NCI-H526 (cell line): ENCODE data around the gene STK32B.

Source experiments
- DNase-seq, 2 experiments: peaks; one replicate each; lab custom pipeline; 2025; lab: John Stamatoyannopoulos, UW

The STK32B gene

DNA sequence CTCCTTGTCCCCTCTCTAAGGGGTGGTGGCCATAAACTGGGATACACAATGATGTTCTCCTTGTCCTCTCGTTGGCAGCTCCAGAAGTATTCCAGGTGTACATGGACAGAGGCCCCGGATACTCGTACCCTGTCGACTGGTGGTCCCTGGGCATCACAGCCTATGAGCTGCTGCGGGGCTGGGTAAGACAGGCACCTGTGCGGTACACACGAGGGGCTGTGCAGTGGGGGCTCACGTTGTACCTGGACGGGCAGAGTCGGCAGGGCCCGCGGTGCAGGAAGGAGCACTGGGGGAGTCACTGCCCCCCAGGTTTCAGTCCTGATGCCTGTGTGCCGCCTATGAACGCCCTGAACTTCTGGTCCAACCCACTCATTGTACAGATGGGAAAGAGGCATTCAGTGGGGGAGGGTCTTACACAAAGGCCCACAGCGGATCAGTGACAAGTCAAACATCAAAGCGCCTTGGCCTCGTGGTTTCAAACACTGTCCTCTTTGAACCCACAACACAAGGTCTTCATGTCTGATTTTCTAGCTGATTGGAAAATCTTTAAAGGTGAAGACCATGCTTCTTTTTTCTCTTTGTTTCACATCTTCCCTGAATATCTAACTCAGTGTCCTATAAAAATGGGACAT lies 395.4 kb downstream of the STK32B start:
- no peak for DNase-seq

- DNase-seq, result peak in 1 of 2 experiments; percentile 20
Measured at GRCh38 chr4:5447755-5448154, 396.5 kb downstream of the STK32B start.

- DNase-seq, result no peak
Measured at GRCh38 chr4:5448221-5448620, 396.9 kb downstream of the STK32B start.

GRCh38 chr4:5451243-5451642 lies 400.0 kb downstream of the STK32B start:
- no peak for DNase-seq

DNA sequence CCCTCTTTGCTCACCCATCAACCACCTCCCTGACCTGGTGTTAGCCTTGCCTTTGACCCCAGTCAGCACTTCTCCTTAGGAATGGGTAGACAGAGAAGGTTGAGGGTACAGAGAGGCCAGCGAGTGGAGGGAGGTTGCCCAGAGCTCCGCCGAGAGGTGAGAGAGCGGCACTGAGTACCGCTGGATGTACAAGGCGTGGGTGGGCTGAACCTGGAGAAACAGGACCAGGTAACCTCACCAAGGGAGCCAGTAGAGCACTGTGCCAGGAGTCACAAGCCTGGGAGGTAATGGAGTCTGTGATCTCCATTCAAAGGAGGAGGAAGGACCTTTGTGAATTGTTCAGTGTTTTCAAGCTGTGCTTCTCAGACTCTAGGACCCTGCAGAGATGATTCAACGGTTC lies 400.9 kb downstream of the STK32B start:
- DNase-seq, result no peak

- DNase-seq, result no peak
Measured at GRCh38 chr4:5455003-5455585, 403.8 kb downstream of the STK32B start.

- DNase-seq, result no peak
Measured at GRCh38 chr4:5456296-5456845, 405.1 kb downstream of the STK32B start.

DNA sequence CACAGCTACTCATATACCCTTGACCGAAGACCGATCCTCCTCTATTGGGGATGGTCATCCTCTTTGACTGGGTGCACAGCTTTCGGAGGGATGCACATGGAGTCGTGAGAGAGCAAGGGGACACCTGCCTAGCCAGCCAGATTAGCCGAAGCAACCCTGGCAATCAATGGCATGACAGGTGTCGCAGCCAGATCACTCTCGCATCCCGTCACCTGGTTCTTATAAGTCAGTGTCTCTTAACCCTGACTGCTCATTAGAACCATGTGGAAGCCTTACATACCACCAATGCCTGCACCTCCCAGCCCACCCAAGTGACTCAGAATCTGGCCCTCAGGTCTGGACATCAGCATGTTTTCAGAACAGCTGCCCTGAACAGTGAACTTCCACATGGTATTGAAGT lies 407.4 kb downstream of the STK32B start:
- no peak for DNase-seq

DNA sequence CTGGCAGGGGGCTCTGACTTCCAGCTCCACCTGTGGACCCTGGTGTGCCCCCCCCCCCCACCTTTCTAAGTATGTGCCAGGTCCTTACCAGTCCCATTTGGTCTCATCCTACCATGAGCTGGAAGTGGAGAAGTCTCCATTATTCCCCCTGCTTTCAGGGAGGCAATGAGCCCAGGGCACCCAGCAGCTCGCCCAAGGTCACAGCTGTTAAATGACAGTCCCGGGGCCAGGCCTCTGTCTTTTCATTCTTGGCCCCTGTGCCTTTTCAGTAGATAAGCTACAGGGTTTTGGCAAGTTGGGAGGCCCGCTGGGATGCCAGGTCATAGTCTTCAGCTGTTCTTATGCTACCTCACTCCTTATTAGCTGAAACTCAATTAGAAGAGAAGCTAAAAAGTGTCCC lies 408.0 kb downstream of the STK32B start:
- no peak for DNase-seq

DNA sequence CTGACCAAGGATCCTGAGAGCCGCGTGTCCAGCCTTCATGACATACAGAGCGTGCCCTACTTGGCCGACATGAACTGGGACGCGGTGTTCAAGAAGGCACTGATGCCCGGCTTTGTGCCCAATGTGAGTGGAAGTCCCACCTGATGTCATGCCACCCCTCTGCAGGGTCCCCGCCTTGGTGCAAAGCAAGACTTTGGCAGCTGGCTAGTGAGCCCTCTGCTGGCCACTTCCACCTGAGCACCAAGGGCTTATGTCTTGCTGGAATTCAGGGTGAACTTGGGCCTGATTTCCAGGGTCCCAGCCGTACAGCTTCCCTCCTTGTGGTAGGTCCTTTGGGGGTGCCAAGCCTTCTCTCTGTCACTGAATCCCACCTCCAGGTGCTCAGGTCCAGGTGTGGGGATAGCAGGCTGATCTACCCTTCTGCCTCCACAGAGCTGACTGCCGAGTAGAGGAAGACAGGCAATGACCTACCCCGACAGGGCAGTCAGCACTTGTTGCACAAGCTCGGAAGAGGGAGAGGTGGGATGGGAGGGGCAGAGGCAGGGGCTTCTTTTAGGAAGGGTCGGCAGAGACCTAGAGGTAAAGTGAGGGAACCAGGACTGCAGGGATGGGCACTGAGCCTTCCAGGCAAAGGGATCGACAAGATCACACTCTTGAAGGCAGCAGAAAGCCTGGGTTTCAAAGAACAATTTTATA lies 409.0 kb downstream of the STK32B start:
- DNase-seq, result peak in 1 of 2 experiments; percentile 63

DNA sequence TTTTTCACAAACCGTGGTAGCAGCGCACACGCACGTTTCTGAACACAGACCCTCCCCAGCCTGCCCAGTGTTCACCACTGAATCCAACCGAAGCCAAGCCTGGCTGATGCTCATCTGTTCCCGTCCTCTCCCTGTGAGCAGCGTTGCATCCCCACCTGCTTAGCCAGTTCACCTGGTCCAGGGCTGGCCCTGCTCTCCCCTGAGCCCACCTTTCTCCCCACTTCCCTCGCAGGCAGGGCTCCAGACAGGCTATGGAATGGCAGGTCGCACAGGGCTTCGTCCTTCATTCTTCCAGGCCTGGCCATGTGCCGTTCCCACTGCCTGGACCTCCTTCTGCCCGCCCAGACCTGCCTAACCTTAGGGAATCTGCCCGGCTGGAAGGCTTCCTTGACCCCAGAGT lies 410.2 kb downstream of the STK32B start:
- DNase-seq, result no peak

DNA sequence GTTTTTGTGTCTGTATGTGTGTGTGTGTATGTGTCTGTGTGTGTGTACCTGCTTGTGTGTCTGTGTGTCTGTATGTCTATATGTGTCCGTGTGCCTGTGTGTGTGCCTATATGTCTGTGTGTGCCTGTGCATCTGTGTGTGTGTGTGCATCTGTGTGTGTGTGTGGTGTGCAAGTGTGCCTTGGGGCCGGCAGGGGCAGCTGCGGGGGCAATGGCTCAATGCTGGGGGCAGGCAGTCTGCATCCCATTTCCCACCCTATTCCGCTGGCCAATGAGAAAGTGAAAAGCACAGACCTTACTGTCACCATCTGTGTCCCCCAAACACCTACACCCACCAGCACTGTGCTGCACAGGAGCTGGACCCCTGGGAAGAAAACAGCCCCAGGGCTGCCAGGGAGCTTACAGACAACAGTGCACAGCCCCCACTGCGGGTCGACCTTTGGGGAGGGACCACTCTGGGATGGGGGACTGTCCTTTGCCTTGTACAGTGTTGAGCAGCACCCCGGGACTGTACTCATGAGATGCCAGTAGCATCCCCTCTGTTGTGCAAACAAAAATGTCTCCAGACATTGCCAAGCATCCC lies 411.1 kb downstream of the STK32B start:
- no peak for DNase-seq

- no peak for DNase-seq
Measured at GRCh38 chr4:5462896-5463295, 411.6 kb downstream of the STK32B start.

DNA sequence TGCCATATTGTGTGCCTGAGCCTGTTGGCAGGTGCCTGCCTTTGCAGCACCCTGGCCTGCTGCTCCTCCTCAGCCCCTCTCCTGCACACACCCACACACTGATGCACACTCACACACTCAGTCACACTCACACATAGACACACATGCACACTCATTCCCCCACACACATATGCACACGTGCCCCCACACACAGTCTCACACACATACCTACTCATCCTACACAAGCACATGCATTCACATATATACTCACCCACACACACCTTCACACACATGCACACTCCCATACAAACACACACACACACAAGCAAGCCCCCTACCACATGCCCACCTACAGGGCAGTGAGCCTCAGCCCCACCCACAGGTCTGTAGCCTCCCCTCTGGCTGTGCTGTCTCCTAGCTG lies 412.1 kb downstream of the STK32B start:
- no peak for DNase-seq

DNA sequence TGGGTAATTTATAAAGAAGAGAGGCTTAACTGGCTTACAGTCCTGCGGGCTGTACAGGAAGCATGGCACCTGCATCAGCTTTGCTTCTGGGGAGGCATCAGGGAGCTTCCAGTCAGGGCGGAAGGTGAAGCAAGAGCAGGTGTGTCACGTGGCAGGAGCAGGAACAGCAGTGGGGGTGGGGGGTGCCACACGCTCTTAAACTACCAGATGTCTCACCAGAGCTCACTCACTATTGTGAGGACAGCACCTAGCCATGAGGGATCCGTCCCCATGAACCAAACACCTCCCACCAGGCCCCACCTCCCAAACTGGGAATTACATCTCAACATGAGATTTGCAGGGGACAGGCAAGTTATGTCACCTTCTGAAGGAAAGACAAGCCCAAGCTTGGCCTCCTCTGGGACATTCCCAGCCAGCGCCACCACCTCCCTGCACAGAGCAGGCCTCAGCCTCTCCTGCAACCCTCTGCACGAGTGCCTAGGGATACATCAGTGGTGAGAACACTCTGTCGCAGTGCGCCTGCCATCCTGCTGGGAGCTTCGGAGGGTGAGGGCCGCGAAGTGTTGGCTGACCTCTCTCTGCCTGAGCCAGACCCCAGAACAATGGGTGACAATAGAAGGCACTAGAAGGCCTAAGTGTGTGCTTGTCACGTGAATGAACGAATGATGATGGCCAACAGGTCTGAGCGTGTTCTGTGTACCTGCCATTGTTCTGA lies 412.8 kb downstream of the STK32B start:
- DNase-seq, result no peak

DNA sequence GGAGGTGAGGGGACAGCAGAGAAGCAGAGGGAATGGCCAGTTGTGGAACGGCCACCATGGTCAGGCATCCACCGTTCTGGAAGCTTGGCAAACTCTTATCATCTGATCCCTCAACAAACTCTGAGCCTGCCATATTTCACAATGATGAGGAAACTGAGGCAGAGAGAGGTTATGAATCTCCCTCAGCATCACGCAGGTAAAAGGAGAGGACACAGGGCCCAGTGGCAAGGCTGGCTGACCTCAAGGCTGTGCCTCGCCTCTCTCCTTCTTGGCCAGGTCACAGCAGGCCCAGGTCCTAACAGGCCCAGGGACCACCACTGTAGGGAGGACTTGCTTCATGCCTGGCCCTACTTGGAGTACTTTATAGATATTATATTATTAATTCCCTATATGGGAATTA lies 414.2 kb downstream of the STK32B start:
- DNase-seq, result no peak

- DNase-seq, result no peak
Measured at GRCh38 chr4:5465956-5466355, 414.7 kb downstream of the STK32B start.

- no peak for DNase-seq
Measured at GRCh38 chr4:5467111-5467510, 415.8 kb downstream of the STK32B start.

DNA sequence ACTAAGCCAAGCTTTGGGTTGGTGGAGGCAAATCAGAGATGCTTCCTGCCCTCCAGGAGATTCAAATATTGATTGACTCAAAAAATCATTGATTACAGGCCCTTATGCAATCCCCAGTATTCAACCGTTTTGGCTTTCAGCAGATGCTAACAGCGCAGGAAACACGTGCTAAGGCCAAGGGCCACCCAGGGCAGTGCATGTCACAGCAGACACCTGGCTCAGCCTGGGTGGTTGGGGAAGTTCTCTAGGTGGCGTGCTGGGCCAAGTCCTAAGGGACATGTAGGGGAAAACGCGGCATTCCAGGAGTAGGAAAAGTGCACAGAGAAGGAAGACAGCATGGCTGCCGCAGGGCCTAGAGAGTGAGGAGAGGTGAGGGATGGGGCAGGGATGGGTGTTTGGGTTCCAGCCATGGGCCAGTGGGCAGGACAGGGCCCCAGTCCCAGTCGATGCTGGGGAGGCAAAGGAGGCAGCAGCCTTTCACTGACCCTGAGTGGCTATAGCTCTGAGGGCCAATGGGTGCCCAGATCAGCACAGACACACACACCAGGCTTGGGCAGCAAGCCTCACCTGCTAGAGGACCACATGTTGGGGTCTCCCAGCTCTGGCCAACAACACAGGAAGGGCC lies 418.0 kb downstream of the STK32B start:
- peak in 1 of 2 experiments; percentile 49 for DNase-seq

DNA sequence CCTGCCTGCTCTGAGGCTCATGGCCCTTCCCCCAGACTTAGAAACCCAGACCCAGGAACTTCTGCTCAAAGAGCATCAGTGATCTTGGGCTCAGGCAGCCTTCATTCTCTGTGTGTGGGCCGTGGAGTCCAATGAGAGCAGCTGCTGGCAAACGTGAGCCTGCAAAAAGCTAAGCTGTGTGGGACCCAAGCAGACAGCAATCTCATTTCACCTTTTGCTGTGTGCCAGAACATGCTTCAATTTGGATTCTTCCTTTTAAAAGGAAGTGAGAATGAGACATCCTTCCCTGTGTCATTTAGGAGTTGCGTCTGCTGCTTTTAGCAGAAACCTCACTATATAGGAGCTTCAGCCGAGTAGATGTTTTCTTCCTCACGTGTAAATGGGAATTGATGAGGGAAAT lies 418.6 kb downstream of the STK32B start:
- DNase-seq, result no peak

- DNase-seq, result no peak
Measured at GRCh38 chr4:5470318-5471198, 419.3 kb downstream of the STK32B start.
